HEK293 (cell line): ENCODE measurements around the gene GCC1.

Experiments used
- REPIN1 ChIP-seq: fragments of 450-650 bp; formaldehyde crosslinking; IDR thresholded peaks from 2 replicates; pipeline ENCODE4 v1.5.1; 2017; ENCODE audit warnings: missing biosample characterization, missing genetic modification characterization, low read depth
- ZBTB20 ChIP-seq: fragments of 450-650 bp; formaldehyde crosslinking; IDR thresholded peaks from 2 replicates; pipeline ENCODE4 v1.5.1; 2016; ENCODE audit warnings: missing biosample characterization, missing genetic modification characterization
- ZNF501 ChIP-seq: fragments of 450-650 bp; formaldehyde crosslinking; IDR thresholded peaks from 2 replicates; pipeline ENCODE4 v1.5.1; 2016; ENCODE audit warnings: missing biosample characterization, missing genetic modification characterization
- TF ChIP-seq, protein P1 (sequence below): fragments of 450-650 bp; formaldehyde crosslinking; IDR thresholded peaks from 2 replicates; pipeline ENCODE4 v1.5.1; 2016; ENCODE audit warnings: missing biosample characterization, missing genetic modification characterization
- TF ChIP-seq, protein P2 (sequence below): fragments of 450-650 bp; formaldehyde crosslinking; IDR thresholded peaks from 2 replicates; pipeline ENCODE4 v1.5.1; 2016; ENCODE audit warnings: missing biosample characterization, missing genetic modification characterization

DNA sequence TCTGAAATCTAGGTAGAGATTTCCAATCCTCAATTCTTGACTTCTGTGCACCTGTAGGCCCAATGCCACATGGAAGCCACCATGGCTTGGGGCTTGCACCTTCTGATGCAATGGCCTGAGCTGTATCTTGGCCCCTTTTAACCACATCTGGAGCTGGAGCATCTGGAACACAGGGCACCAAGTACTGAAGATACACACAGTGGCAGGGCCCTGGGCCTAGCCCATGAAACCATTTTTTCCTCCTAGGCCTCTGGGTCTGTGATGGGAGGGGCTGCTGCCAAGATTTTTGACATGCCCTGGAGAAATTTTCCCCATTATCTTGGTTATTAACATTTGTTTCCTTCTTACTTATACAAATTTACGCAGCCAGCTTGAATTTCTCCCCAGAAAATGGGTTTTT, 39.1 kb downstream of the GCC1 start:
- no peak for TF ChIP-seq REPIN1 (tag by site-specific recombination)
- TF ChIP-seq, protein P1, sequence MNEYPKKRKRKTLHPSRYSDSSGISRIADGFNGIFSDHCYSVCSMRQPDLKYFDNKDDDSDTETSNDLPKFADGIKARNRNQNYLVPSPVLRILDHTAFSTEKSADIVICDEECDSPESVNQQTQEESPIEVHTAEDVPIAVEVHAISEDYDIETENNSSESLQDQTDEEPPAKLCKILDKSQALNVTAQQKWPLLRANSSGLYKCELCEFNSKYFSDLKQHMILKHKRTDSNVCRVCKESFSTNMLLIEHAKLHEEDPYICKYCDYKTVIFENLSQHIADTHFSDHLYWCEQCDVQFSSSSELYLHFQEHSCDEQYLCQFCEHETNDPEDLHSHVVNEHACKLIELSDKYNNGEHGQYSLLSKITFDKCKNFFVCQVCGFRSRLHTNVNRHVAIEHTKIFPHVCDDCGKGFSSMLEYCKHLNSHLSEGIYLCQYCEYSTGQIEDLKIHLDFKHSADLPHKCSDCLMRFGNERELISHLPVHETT = no peak
- TF ChIP-seq, protein P2, sequence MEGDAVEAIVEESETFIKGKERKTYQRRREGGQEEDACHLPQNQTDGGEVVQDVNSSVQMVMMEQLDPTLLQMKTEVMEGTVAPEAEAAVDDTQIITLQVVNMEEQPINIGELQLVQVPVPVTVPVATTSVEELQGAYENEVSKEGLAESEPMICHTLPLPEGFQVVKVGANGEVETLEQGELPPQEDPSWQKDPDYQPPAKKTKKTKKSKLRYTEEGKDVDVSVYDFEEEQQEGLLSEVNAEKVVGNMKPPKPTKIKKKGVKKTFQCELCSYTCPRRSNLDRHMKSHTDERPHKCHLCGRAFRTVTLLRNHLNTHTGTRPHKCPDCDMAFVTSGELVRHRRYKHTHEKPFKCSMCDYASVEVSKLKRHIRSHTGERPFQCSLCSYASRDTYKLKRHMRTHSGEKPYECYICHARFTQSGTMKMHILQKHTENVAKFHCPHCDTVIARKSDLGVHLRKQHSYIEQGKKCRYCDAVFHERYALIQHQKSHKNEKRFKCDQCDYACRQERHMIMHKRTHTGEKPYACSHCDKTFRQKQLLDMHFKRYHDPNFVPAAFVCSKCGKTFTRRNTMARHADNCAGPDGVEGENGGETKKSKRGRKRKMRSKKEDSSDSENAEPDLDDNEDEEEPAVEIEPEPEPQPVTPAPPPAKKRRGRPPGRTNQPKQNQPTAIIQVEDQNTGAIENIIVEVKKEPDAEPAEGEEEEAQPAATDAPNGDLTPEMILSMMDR (tag by site-specific recombination) = no peak
- TF ChIP-seq ZNF501 (tag by site-specific recombination) = no peak
- TF ChIP-seq ZBTB20 (tag by site-specific recombination) = no peak
